DOHH2 (cell line): ENCODE results near the gene ANK3.

ENCODE experiments used
- EZH2phosphoT487 ChIP-seq: fragments of 200-600 bp; sonication (generic); IDR thresholded peaks from 2 replicates; pipeline ENCODE4 v1.6.1; 2017; ENCODE audit warnings: borderline replicate concordance, mild to moderate bottlenecking, antibody characterized with exemption, low read length, moderate library complexity, mixed read lengths
- TF ChIP-seq, protein P1 (sequence below): fragments of 200-600 bp; sonication (generic); IDR thresholded peaks from one replicate; pipeline ENCODE4 v1.5.1; 2014; ENCODE audit warnings: antibody characterized with exemption, mild to moderate bottlenecking, low read depth, low read length; ENCODE audit not compliant: poor library complexity, severe bottlenecking

DNA sequence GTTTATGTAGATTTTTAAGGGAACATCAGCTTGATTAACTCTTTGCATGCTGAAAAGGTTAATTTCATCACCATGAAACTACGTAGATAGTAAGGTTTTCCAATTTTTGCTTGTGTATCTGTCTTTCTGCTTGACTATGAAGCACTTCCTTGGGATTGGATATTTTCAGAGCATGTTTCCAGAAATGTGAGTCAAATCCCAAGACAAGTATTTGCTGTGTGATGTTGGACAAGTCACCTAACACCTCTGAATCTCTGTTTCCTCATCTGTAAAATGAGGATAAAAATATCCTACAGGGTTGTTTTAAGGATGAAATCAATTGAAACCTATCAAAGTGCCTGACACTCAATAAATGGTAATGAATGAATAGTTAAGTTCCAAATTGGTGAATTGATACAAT is 42.4 kb downstream of the ANK3 start:
- TF ChIP-seq, protein P1, sequence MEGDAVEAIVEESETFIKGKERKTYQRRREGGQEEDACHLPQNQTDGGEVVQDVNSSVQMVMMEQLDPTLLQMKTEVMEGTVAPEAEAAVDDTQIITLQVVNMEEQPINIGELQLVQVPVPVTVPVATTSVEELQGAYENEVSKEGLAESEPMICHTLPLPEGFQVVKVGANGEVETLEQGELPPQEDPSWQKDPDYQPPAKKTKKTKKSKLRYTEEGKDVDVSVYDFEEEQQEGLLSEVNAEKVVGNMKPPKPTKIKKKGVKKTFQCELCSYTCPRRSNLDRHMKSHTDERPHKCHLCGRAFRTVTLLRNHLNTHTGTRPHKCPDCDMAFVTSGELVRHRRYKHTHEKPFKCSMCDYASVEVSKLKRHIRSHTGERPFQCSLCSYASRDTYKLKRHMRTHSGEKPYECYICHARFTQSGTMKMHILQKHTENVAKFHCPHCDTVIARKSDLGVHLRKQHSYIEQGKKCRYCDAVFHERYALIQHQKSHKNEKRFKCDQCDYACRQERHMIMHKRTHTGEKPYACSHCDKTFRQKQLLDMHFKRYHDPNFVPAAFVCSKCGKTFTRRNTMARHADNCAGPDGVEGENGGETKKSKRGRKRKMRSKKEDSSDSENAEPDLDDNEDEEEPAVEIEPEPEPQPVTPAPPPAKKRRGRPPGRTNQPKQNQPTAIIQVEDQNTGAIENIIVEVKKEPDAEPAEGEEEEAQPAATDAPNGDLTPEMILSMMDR: no peak
- no peak for TF ChIP-seq EZH2phosphoT487
